ENCODE measurements around the gene KDM3A.

Gene KDM3A

DNA sequence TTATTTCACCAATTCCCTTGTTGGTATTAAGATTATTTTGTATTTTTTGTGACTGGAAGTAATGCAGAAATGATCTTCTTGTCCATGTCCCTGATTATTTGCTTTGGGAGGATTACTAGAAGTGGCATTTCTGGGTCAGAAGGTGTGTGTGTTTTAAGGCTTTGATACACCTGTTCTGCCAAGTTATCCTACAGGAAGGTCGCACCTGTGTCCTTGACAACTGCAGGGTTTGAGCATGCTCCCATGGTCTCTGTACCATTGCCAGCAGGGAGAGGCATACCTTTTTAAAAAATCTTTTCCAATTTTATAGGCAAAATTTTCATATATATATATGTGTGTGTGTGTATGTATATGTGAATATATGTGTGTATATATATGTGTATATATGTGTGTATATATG is 29.7 kb downstream of the KDM3A start:
- in situ Hi-C loops (cut with HindIII; ENCODE audit: low sequenced_read_pairs): no loop called here

DNA sequence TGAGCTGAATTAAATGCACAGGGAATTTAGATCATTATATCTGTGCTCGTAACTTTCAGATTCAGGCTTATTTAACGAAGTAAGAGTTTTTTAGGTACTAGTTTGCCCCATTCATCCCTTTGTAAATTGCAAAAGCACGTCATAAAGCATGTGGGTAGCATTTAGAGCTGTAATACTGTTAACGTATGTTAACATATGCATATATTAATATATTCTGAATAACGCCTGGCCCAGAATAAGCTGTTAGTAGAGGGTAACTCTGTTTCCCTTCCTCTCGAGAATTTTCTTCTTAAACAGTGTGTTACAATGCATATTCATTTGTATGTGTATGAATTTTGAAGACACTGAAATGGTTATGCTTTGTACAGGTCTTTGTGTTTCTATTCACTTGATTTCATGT is 30.5 kb downstream of the KDM3A start:
- H3K4me3 ChIP-seq (ENCODE audit: low read depth, low read length): no peak overlapping the region
- TF ChIP-seq, protein P1, sequence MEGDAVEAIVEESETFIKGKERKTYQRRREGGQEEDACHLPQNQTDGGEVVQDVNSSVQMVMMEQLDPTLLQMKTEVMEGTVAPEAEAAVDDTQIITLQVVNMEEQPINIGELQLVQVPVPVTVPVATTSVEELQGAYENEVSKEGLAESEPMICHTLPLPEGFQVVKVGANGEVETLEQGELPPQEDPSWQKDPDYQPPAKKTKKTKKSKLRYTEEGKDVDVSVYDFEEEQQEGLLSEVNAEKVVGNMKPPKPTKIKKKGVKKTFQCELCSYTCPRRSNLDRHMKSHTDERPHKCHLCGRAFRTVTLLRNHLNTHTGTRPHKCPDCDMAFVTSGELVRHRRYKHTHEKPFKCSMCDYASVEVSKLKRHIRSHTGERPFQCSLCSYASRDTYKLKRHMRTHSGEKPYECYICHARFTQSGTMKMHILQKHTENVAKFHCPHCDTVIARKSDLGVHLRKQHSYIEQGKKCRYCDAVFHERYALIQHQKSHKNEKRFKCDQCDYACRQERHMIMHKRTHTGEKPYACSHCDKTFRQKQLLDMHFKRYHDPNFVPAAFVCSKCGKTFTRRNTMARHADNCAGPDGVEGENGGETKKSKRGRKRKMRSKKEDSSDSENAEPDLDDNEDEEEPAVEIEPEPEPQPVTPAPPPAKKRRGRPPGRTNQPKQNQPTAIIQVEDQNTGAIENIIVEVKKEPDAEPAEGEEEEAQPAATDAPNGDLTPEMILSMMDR (IDR thresholded peaks at IDR 0.05; ENCODE audit: low read depth, low read length, missing control alignments): no peak
- no peak for DNase-seq (ENCODE audit: low read depth)
- in situ Hi-C loops (cut with HindIII; ENCODE audit: low sequenced_read_pairs): no loop called here

More for the DNA sequence above, 29.7 kb downstream of the KDM3A start:
- DNase-seq (ENCODE audit: low read depth): no peak
- TF ChIP-seq, protein P1 (IDR thresholded peaks at IDR 0.05; ENCODE audit: low read depth, low read length, missing control alignments): no peak
- no peak overlapping the region for H3K4me3 ChIP-seq (ENCODE audit: low read depth, low read length)

DNA sequence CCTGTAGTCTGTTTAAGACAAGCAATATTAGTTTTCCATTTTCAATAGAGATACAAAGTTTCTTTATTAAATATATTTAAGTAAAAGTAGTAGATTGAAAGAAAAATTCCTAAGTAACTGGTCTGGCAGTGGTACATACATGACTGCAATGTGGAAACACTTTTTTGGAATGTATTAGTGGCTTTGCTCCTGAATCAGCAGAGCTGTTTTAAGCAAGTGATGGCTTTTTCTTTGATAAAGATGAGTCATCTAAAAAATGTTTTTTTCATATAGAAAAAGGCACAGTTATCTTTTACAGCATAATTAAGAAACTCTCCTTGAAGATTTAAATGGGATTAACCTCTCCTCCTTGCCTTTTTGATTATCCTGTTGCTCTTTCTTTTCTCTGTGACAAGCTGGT is 34.9 kb downstream of the KDM3A start:
- in situ Hi-C loops (cut with HindIII; ENCODE audit: low sequenced_read_pairs): no loop called here
- TF ChIP-seq, protein P1 (IDR thresholded peaks at IDR 0.05; ENCODE audit: low read depth, low read length, missing control alignments): no peak
- DNase-seq (ENCODE audit: low read depth): peak; percentile 38
- H3K4me3 ChIP-seq (ENCODE audit: low read depth, low read length): no peak overlapping the region

DNA sequence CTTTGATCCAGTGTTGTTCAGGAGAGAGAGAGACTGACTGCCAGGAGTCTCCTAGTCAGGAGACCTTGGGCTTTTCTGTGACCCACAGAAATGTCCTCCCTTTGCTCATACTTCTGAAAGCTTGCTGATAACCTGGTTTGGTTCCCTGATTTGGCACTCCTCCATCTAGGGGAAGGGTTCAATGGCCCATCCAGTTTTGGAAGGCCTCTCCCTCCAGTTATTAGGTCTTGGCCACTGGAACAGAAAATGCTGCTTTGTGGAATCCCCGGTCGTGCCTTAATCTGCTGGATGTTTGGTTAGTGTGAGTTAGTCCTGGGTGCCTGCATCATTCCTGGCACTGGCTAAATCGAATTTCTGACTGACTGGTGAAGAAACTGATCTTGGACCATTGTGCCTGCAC is 35.7 kb downstream of the KDM3A start:
- no peak for DNase-seq (ENCODE audit: low read depth)
- H3K4me3 ChIP-seq (ENCODE audit: low read depth, low read length): no peak overlapping the region
- TF ChIP-seq, protein P1 (IDR thresholded peaks at IDR 0.05; ENCODE audit: low read depth, low read length, missing control alignments): no peak
- in situ Hi-C loops (cut with HindIII; ENCODE audit: low sequenced_read_pairs): no loop called here

DNA sequence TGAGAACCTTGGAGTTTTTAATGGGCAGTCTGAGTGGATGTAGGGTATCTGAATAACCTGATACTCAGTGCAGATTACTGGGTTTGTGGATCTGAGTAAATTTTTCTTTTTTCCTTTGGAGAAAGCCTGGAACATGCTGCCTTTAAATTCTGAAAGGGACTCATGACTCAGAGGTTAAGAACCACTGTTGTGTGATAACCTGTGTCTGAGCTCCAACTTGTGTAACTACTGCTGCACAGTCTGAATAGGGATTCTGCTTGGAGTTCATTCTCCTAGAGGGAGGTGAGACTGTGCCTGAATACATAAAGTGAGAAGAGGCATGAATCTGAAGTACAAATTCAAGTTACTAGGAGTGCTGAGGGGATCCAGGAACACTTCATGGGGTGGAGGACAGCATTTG is 36.2 kb downstream of the KDM3A start:
- no peak for DNase-seq (ENCODE audit: low read depth)
- in situ Hi-C loops (cut with HindIII; ENCODE audit: low sequenced_read_pairs): no loop called here
- no peak overlapping the region for H3K4me3 ChIP-seq (ENCODE audit: low read depth, low read length)
- TF ChIP-seq, protein P1 (IDR thresholded peaks at IDR 0.05; ENCODE audit: low read depth, low read length, missing control alignments): no peak

DNA sequence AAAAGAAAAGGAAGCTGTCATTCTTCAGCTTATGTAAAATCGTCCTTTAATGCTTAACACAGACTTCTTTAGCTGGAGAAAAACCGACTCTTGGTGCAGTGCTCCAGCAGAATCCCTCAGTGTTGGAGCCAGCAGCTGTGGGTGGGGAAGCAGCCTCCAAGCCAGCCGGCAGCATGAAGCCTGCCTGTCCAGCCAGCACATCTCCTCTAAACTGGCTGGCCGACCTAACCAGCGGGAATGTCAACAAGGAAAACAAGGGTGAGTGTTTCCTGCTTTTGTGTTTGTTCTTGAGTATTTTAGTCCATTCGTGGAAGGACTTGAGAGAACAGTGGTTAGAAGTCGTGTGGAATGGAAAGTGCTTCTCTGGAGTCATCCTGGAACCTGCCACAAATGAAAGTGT is 38.9 kb downstream of the KDM3A start:
- in situ Hi-C loops (cut with HindIII; ENCODE audit: low sequenced_read_pairs): no loop called here
- TF ChIP-seq, protein P1 (IDR thresholded peaks at IDR 0.05; ENCODE audit: low read depth, low read length, missing control alignments): no peak
- DNase-seq (ENCODE audit: low read depth): no peak
- no peak overlapping the region for H3K4me3 ChIP-seq (ENCODE audit: low read depth, low read length)

DNA sequence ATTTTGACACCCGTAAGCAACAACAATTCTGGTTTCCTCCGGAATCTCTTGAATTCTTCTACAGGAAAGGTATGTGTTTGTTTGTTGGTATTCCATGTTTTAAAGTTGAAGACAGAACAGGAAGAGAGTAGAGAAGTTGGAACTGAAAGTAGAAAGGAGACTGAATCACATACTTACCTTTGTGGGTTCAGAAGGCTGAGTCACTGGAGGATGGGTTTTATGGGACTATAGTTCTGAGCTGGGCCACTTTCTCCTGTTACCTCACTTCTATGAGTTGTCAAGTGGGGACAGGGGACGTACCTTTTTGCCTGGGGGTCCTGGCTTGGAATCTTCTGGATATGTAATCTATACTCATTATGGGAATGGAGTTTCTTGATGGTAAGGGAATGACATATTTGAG is 40.9 kb downstream of the KDM3A start:
- no peak overlapping the region for H3K4me3 ChIP-seq (ENCODE audit: low read depth, low read length)
- no peak for DNase-seq (ENCODE audit: low read depth)
- in situ Hi-C loops (cut with HindIII; ENCODE audit: low sequenced_read_pairs): no loop called here
- TF ChIP-seq, protein P1 (IDR thresholded peaks at IDR 0.05; ENCODE audit: low read depth, low read length, missing control alignments): no peak

Measured in astrocyte of the cerebellum (primary cell).